ENCODE measurements around the gene ARMC6.
"Not testable (repeated sequence)": the region's sequence is repeated elsewhere in the genome, so short reads cannot be mapped to it uniquely, and the experiment has no call there.

ARMC6 gene

DNA sequence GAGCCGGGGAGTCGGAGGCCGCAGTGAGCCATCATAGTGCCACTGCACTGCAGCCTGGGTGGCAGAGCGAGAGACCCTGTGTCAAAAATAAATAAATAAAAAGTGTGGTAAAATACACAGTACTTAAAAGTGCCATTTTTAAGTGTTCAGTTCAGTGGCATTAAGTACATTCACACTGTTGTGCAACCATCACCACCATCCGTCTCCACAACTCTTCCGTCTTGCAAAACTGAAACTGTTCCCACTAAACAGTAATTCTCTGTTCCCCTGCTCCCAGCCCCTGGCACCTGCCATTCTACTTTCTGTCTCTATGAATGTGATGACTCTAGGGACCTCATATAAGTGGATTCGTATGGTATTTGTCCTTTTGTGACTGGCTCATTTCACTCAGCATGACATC, 43.7 kb downstream of the ARMC6 start:
- DNase-seq (ENCODE audit: low read depth): no peak

DNA sequence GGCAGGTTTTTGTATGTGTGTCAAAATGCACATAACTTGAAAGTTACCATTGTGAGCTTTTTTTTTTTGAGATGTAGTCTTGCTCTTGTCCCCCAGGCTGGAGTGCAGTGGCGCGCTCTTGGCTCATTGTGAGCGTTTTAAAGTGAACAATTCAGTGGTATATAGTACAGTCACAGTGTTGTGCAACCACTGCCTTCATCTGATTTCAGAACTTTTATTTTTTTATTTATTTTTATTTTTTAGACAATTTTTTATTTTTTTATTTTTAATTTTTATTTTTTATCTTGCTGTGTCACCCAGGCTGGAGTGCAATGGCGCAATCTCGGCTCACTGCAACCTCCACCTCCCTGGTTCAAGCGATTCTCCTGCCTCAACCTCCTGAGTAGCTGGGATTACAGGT, 45.4 kb downstream of the ARMC6 start:
- DNase-seq (ENCODE audit: low read depth): no peak

DNA sequence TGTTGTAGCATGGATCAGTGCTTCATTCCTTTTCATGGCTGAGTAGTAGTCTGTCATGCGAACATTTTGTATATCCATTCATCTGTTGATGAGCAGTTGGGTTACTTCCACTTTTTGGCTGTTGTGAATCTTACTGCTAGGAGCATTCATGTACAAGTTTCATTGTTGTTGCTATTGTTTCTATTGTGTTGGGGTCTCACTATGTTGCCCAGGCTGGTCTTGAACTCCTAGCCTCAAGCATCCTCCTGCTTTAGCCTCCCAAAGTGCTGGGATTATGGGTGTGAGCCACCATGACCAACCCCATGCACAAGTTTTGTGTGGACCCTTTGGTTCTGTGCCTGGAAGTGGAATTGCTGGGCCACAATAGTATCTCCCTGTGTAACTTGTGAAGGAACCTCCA, 46.2 kb downstream of the ARMC6 start:
- DNase-seq (ENCODE audit: low read depth): no peak

DNA sequence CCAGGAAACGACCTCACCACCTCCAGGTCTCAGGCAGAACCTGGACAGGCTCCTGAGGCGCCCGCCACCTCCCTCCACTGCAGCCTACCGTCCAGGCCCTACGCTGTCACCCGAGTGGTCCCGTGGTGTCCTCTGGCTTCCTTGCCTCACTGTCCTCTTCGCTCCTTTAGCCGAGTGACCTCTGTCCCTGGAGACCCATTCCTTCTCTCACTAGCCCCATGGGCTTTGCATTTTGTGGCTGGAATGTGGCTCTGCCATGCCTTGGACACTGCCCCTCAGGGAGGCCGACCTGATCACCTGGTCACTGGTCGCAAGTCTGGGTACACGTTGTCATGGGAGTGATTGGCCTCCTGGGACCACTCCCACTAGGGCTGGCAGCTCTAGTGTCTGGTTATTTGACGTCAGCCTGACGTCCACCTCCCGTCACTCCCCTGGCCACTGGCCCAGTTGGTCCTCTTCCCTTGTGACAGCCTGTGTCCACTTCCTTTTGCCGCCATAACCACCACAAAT, 48.3 kb downstream of the ARMC6 start:
- no peak for DNase-seq (ENCODE audit: low read depth)

DNA sequence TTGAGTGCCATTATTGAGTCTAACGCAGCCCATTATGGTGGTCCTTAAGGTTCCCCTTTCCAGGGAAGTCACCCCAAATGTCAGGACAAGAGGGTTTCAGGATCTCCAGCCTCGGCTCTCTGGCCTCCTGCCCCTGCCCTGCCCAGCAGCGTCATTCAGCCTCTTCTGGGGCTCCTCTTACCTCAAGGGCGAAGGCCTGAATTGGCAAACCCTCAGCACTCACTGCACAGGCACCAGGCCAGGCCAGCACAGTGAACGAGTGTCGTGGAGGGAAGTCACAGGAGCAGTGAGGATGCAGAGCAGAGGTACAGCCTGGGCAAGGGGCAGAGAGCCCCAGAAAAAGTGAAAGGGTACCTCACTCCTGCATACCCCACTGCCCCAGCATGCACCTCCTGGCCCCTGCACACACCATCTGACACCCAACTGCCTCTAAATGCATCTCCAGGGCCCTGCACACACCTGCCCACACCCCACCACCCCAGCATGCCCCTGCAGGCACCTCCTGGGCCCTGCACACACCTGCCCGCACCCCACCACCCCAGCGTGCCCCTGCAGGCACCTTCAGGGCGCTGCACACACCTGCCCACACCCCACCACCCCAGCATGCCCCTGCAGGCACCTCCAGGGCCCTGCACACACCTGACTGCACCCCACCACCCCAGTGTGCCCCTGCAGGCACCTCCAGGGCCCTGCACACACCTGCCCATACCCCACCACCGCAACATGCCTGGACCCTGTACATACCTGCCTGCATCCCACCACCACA, 50.2 kb downstream of the ARMC6 start:
- DNase-seq (ENCODE audit: low read depth): no peak

DNA sequence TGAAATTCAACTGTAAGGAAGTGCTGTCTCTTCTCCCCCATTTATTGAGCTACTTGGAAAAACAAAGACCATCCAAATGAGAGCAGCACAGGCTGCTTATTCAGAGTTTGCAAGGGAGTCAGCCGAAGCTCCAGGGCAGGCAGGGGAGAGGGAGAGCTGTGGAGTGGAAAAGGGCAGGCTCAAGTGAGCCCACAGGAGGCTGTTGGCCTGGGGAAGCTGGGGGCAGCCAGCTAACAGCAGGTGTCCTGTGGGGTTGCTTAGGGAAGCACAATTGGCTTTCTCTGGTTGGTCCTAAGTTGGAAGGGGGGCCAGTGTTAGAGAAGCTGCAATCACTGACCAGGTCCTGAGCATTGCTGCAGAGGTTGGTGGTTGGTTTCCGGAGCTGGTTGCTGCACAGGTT, 54.3 kb downstream of the ARMC6 start:
- DNase-seq (ENCODE audit: low read depth): no peak

DNA sequence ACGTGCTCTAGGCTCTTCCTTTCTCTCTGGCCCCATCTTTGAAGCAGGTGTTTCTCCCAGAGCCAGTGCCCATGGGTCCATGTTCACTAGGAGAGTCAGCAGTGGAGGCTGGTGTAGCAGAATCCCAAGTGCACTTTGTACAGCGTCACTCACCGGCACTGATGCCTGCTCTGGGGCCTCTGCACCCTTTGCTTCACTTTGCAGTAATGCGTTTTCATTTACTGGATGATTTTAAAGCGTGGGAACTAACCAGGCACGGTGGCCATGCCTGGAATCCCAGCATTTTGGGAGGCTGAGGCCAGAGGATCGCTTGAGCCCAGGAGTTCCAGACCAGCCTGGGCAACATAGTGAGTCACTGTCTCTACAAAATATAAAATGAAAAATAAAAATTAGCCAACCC, 61.1 kb downstream of the ARMC6 start:
- no peak for DNase-seq (ENCODE audit: low read depth)

DNA sequence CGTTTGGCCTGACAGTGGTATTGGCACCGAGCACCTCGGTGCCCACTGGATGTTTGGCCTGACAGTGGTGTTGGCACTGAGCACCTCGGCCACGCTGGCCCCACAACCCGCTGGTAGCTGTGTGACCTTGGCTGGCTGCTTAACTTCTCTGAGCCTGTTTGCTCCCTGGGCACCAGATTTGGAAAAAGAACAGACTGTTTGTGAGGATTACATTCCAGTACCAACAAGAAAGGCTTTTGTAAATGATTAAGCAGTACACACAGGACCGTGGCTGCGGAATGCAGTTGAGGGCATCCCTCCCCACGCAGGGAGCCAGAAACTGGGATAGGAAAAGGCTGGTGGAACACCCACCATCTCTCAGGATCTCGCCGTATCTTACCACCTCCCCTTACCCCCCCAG, 62.3 kb downstream of the ARMC6 start:
- DNase-seq (ENCODE audit: low read depth): no peak

DNA sequence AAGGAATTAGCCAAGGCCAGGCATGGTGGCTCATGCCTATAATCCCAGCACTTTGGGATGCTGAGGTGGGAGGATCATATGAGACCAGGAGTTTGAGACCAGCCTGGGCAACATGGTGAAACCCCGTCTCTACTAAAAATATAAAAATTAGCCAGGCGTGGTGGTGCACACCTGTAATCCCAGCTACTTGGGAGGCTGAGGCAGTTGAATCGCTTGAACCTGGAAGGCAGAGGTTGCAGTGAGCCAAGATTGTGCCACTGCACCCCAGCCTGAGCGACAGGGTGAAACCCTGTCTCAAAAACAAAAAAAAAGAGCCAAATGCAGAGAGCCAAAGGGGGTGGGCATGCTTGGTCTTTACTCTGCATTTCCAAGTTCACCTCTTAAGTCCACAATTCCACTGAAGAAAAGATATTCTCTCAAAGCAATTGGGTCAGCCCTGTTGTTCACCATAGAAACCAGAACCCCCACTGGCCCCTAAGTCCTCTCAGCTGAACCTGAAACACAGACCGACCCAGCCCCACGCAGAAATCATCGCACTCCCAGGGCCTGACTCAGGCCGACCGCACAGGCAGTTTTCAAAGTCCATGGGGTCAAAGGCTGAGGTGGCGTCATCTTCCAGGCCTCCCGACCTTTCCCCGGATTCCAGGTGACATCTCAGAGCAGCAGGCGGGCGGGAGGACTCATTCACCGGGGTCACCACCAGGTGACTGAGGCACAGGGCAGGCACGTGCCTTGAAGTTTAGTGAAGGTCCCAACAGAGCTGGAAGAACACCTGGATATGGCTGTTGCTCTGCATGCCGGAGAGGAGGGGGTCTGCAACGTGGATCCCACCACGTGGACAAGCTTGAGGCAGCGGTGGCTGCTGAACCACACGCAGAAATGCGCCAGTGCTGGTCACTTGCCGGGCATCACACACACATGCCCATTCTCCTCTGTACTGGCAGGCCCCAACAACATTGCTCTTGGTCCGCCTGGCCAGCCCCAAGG, 63.5 kb downstream of the ARMC6 start:
- no peak for DNase-seq (ENCODE audit: low read depth)

DNA sequence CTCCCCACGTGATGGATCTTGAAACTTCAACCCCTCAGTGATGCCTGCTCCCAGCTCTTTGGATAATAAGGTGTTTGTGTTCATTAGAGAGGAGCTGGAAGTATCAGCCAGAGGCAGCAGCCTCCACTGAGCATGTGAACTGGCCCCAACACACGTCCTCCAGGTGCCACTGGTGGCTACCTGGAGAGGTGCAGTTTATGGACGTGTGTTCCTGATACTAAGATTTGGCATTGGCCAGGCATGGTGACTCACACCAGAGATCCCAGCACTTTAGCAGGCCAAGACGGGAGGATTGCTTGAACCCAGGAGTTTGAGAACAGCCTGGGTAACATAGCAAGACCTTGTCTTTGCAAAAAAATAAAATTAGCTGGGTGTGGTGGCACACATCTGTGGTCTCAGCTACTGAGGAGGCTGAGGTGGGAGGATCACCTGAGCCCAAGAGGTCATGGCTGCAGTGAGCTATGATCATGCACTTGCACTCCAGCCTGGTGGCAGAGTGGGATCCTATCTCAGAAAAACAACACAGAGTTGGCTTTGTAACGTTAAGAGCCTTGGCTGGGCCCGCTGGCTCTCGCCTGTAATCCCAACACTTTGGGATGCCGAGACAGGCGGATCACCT, 64.8 kb downstream of the ARMC6 start:
- DNase-seq (ENCODE audit: low read depth): no peak

DNA sequence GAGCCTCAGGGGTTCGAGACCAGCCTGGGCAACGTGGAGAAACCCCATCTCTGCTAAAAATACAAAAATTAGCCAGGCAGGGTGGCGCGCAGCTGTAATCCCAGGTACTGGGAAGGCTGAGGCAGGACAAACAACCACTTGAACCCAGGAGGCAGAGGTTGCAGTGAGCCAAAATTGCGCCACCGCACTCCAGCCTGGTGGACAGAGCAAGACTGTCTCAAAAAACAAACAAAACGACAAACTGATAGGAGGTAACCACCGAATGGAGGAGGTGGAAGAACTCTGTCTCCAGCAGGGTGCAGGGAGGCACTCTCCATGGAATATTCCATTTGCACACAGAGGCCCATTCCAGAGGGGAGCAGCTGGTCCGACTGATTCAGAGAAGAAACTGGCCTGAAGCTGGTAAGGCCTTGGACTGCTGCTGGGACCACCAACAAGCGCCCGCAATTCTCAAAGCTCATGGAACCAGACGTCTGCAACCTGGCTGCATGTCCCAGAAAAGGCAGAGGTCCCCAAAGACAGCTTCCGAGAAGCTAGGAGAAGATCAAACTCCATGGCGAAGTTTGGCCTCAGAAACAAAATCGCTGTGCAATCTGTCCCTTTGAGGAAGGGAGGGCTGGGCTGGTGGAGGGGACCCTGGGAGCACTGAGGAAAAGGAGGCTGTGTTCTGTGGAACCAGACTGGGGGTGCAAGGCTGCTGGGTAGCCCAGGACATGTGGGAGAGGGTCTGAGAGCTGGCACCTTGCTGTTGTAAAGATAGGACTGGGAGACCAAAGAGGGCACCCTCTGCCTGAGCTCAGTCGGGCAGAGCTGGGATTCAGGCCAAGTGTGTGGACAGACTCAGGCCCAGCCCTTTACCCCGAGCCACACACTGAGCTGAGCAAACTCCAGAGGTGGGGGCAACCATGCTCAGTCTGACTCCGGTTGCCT, 65.6 kb downstream of the ARMC6 start:
- DNase-seq (ENCODE audit: low read depth): no peak

DNA sequence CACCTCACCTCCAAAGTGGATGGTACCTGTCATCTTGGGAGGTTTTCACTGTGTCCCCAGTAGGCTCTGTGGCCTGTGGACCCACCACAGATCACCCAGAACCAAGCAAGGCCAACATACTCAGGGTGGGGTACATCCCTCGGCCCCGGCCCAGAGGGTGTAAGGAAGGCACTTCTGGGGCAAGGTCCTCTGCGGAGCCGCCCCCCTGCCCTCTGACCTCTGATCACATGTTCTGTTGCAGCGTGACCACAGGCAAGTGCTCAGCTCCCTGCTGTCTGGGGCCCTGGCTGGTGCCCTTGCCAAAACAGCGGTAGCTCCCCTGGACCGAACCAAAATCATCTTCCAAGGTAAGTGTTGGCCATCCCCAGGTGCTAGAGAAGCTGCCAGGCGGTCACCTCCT, 68.1 kb downstream of the ARMC6 start:
- no peak for DNase-seq (ENCODE audit: low read depth)

DNA sequence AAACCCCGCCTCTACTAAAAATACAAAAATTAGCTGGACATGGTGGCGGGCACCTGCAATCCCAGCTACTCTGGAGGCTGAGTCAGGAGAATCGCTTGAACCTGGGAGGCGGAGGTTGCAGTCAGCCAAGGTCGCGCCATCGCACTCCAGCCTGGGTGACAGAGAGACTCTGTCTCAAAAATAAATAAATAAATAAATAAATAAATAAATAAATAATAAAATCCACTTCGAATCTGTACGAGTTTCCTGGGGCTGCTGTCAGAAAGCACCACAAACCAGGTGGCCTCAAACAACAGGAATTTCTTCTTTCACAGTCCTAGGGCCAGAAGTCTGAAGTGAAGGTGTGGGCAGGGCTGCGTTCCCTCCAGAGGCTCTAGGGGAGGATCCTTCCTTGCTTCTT, 69.2 kb downstream of the ARMC6 start:
- not testable (repeated sequence) for DNase-seq (ENCODE audit: low read depth)

DNA sequence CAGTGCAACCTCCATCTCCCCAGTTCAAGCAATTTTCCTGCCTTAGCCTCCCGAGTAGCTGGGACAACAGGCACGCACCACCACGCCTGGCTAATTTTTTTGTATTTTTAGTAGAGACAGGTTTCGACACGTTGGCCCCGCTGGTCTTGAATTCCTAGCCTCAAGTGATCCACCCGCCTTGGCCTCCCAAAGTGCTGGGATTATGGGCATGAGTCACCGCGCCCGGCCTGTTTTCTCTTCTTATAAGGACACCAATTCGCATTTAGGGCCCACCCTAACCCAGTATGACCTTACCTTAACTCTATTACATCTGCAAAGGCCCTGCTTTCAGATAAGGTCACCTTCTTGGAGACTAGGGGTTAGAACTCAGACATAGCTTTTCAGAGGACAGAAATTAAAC, 69.8 kb downstream of the ARMC6 start:
- no peak for DNase-seq (ENCODE audit: low read depth)

DNA sequence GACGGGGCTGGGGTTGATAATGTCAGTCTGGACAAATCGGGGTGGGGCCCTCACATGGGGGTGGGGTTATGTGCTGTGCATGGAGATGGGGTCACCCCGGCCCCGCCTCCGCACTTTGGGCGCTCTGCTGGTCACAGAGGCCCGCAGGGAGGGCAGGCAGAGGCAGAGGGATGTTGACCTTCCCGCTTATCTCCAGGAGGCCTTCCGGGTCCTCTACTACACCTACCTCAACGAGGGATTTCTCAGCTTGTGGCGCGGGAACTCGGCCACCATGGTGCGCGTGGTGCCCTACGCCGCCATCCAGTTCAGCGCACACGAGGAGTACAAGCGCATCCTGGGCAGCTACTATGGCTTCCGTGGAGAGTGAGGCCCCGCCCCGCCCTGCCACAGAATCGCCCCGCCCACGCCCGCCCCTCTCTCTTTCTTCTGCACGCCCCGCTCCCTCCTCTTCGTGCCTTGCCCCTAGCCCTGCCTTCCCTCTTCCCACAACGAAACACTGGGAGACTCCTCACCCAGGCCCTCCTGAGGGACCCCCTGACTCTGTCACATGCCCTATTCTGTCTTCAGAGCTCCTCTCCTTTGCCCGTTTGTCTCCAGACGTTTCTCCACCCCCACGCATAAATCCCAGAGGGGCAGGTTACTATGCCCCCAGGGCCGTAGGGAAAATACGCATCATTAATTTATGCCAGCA, 72.1 kb downstream of the ARMC6 start:
- no peak for DNase-seq (ENCODE audit: low read depth)

DNA sequence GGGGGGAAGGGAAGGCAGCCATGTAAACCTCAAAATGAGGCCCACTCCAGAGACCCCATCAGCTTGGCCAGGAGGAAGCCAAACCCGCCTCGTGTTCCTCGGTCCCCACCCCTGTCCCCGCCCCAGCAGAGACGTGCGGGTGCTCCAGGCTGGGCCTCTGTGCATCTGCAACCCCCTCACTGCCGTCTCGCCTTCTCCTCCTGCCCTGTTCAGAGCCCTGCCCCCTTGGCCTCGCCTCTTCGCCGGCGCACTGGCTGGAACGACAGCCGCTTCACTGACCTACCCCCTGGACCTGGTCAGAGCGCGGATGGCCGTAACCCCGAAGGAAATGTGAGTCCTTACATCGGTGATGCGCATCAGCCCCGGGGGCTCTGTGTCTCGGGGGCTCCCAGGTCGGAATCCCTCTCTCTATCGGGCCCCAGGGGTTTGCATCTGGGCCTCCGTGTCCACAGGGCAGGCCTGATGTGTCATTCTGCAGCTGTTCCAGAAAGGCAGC, 72.7 kb downstream of the ARMC6 start:
- no peak for DNase-seq (ENCODE audit: low read depth)

DNA sequence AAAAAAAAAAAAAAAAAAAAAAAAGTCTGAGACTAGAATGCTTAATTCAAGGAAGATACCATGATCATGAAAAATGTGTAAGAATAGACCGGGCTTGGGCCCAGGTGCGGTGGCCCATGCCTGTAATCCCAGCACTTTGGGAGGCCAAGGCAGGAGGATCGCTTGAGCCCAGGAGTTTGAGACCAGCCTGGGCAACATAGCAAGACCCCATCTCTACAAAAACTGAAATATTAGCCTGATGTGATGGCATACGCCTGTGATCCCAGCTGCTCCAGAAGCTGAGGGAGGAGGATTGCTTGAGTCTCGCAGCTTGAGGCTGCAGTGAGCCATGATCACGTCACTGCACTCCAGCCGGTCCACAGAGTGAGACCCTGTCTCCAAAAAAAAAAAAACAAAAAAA, 73.5 kb downstream of the ARMC6 start:
- not testable (repeated sequence) for DNase-seq (ENCODE audit: low read depth)

DNA sequence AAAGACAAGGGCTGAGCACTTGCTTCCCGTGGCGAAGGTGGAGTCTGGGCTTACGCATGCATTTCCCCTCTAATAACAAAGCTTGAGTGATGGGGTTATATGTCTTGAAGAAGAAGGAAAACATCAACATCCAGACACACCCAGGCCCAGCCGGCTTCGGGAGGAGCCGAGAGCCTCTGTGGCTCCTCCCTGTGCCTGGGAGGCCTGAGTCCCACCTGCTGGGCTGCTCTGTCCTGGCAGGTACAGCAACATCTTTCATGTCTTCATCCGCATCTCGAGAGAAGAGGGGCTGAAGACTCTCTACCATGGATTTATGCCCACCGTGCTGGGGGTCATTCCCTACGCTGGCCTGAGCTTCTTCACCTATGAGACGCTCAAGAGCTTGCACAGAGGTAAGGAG, 74.3 kb downstream of the ARMC6 start:
- DNase-seq (ENCODE audit: low read depth): no peak

Measured in activated T-cell treated with anti-CD3 and anti-CD28 coated beads for 48 hours (primary cell).